Iris pigment epithelial cell (primary cell): ENCODE data around the gene EML6.

Source experiments
- DNase-seq: peaks from one replicate; pipeline ENCODE4 v3.0.0-alpha.2; 2011; ENCODE audit warnings: low read depth

The EML6 gene

DNA sequence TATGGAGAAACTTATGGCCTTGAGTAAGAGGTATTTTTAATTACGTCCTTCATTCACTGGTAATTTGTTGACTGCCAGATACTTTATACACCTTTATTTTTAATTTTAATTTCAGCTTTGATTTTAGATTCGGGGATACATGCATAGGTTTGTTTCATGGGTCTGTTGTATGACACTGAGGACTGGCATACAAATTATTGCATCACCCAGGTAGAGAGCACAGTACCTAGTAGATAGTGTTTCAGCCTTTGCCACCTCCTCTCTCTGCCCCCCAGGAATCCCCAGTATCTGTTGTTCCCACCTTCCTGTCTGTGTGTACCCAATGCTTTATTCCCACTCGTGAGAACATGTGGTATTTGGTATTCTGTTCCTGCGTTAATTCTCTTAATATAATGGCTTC, 188.8 kb downstream of the EML6 start:
- no peak for DNase-seq

DNA sequence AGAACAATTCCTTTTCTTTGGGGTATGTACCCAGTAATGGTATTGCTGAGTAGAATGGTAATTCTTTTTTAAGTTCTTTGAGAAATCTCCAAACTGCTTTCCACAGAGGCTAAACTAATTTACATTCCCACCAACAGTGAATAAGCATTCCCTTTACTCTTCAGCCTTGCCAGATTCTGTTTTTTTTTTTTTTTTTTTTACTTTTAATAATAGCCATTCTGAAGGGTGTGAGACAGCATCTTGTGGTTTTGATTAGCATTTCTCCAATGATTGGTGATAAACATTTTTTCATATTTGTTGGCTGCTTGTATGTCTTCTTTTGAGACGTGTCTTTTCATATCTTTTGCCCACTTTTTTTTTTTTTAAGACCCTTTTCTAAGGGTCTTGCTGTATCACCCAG, 189.4 kb downstream of the EML6 start:
- DNase-seq: no peak

DNA sequence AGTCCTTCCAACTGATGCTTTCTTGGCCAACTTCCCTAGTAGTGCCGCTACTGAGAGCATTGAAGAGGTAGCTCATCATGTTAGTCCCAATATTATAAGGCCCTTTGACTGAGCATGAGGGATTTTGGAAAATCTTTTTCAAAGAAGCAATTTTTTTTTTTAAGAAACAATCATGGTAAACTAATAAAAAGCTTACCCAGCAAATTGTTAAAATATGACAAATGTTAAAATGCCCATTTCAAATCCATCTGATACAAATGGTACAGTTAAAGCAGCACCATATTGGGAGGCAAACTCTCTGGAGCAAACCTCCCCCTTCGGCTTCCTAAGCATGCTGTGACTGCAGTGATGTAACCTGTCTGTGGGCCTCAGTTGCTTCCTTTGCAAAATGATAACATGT, 191.2 kb downstream of the EML6 start:
- no peak for DNase-seq

DNA sequence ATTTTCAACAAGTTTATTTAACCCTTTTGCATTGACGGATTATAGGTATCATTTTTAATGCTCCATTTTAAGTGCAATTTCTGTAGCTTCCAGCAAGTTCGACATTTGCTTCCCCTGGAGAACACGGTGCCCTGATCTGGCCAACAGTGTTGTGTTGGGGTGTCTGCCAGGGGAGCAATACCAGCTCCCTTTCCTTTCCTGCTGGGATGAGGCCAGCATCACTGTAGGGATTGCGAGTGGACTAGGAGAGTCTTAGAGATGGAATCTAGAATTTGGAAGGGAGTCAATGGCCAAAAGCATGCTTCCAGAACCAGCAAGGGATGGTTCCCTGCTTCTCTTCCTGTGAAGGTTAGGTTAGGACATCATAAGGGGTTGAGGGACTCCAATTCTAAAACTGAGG, 191.6 kb downstream of the EML6 start:
- no peak for DNase-seq

DNA sequence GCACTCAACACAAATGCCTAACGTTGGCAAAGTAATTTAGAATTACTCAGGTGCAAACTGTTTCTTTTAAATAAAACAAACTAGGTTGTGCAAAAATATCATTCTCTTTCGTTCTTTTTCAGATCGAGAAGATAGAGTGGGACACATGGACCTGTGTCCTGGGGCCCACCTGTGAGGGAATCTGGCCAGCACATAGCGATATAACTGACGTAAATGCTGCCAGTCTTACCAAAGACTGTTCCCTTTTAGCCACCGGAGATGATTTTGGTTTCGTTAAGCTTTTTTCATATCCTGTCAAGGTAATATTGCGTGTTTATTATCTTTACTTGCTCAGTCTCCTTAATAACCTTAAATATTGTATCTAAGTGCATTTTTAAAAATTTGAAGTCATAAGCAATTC, 193.2 kb downstream of the EML6 start:
- DNase-seq: no peak

DNA sequence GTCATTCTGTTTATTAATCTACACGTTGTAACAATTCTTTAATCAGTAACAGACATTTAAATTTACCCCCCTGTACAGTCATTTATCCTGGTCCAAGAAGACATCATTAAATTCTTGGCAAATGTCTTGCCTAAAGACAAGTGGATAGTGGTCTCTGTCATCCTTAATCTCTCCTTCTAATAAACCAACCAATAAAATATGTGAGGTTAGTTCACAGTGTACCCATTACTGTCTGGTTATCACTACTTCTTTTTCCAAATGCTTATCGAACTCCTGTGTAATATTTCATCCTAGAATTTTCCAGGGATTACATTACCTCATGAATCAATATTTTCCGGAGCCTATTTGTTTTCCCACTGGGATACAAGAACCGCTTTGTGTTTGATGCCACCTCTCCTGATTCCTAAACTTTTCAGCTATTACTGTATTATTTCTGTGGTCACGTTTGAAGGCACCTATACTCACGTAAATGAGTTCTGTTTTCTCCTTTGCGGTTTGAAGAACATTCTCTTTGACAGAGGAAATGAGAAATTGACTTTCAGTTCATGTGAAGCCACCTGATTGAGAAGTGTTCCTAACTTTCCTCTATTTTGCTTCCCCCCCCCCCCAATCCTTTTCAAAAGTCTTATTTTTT, 195.3 kb downstream of the EML6 start:
- no peak for DNase-seq

DNA sequence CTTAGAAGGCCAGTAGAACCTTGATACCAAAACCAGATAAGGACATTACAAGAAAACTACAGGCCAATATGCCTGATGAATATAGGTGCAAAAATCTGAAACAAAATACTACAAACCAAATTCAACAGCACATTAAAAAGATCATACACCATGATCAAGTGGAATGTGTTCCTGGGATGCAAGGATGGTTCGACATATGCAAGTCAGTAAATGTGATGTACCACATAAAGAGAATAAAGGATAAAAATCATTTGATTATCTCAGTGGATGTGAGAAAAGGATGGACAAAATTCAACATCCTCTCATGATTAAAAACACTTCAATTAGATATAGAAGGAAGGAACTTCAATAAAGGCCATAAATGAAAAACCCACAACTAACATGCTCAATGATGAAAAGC, 197.2 kb downstream of the EML6 start:
- no peak for DNase-seq

DNA sequence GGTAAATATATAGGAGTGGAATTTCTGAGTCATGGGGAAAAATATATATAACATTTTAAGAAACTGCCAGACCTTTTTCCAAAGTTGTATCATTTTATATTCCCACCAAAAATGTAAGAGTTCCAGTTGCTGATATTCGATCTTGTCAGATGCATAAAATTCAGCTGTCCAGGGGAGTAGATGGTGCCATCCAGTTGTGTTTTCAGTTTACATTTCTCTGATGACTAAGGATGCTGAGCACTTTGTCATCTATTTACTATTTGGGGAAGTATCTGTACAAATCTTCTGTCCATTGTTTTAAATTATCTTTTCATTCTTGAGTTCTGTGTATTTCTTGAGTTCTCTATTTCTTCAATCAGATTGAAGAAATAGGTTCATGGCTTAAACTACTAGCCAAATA, 200.7 kb downstream of the EML6 start:
- no peak for DNase-seq

DNA sequence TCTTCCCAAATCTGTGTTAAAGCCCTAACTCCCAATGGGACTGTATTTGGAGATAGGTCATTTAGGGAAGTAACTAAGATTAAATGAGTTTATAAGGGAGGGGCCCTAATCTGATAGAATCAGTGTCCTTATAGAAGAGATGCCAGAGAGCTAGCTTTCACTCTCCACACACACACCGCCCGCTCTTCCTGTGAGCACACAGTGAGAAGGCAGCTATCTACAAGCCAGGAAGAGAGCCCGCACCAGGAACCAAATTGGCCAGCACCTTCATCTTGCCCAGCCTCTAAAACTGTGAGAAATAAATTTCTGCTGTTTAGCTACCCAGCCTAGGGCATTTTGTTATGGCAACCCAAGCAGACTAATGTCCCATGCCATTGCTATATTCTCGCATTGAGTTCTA, 201.6 kb downstream of the EML6 start:
- no peak for DNase-seq

DNA sequence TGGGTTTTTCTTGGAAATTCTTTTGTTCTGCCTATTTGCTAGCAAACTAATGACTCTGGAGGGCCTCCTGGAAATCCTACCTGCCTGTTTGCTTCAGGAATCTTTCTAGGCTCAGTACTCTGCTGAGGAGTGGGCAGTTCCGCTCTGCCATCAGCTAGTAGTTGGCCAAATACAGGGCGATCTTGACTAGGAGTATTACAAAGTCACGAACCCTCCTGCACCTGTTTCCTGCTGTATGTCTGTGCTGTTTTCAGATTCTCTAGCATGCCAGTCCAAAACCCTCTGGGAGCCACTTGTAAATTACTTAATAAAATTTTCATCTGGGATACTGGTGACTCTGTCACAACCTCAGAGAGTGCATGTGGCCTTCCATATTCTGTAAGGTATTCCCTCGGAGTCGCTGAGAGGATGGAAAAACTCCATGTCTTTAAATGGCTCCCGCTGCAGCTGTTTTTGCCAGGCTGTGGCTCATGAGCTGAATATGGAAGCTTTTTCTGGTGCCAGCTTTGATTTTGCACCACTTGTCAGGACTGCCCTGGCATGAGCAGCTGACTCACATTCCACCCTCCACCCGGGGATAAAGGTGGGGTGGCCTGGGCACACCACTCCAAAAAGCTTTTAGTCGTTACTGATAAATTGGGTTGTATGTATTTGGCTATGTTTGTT, 203.8 kb downstream of the EML6 start:
- DNase-seq: no peak

DNA sequence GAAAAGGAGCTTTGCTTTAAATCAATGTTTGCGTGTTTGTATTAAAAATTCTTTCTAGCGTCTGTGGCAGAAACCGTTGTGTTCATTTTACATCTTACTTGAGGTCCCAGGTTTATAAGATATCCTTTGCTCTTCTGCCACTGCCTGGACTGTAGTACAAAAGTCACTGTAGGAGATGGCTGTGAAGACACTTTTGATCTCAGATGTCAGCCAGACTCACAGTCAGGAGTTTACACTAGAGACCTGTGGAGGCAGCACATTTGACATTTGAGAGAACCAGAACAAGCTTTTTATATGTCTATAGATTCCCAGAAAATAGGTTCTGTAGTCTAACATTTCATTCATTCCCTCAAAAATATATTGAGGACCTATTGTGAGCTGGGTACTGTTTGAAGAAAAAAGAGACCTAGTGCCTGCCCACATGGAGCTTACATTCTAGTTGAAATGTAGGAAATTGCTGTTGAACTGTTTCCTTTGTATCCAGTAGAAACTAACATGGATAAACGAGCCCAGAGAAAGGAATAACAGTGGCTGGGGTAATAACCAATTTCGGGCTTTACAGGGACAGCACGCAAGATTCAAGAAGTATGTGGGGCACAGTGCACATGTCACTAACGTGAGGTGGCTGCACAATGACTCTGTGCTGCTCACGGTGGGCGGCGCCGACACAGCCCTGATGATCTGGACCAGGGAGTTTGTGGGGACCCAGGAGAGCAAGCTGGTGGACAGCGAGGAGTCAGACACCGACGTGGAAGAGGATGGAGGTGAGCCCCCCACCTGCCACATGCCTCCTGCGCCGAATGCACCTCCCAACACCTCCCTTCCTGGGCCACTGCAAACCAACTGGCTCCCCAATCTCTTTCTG, 204.5 kb downstream of the EML6 start:
- no peak for DNase-seq

DNA sequence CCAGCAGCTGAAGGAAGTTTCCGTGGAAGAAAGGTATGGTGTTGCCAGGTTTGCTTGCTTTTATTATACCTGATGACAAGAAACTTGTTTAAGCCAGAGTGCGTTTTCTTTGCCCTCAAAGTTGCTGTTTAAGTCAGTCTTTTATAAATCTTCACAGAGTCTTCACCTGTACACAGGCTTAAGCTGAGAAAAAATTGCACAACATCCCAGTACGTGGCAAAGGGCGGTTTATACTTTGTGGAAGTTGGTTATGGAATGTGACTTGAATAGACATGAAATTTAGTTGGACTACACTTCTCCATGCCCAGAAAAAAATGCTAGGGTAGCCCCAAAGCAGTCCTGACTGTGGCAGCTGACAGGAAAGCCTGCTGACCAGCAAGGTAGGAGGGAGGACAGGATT, 205.3 kb downstream of the EML6 start:
- no peak for DNase-seq

DNA sequence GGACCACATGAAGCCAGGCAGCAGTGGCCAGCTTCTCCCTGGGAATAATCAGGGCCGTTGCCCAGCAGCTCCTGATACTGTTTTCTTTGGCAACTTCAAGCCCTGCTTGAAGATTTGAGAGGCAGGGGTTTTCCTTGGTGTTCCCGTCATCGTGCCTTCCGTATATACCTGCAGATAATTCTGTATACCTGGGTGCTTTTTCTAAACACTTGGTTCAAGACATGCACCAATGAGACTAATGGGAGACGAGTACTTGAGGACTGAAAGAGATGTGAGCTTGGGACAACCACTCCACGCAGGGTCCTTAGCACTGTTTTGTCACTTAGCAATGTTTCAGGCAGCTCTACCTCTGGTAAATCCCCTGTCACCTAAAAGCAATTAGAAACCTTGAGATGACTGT, 208.0 kb downstream of the EML6 start:
- no peak for DNase-seq

DNA sequence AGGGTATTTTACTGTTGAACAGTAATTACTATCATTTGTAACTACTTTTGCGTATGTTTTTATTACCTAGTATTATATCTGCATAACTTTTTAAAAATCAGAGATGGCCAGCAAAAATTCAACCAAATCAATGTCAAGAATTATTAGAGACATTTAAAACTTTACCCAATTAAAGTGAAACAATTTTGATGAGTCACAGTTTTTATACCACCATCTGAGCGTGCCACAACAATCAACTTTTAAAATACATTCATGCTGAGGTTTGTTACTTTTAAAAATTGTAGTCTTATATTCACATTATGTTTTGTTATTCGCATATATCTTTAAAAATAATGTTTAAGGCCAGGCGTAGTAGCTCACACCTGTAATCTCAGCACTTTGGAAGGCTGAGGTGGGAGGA, 211.9 kb downstream of the EML6 start:
- no peak for DNase-seq

DNA sequence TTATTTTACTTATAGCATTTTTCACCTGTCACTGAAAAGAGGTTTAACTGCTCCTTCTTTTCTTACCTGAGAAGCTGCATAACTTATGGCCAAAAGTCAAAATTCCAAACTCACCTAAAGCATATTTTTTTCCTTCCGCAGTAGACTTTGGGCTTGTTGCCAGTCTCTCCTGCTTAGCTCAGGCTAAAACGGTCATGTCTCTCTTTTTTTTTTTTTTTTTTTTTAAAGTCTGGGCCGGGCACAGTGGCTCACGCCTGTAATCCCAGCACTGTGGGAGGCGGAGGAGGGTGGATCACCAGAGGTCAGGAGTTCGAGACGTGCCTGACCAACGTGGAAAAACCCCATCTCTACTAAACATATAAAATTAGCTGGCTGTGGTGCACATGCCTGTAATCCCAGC, 213.3 kb downstream of the EML6 start:
- peak; percentile 42 for DNase-seq

DNA sequence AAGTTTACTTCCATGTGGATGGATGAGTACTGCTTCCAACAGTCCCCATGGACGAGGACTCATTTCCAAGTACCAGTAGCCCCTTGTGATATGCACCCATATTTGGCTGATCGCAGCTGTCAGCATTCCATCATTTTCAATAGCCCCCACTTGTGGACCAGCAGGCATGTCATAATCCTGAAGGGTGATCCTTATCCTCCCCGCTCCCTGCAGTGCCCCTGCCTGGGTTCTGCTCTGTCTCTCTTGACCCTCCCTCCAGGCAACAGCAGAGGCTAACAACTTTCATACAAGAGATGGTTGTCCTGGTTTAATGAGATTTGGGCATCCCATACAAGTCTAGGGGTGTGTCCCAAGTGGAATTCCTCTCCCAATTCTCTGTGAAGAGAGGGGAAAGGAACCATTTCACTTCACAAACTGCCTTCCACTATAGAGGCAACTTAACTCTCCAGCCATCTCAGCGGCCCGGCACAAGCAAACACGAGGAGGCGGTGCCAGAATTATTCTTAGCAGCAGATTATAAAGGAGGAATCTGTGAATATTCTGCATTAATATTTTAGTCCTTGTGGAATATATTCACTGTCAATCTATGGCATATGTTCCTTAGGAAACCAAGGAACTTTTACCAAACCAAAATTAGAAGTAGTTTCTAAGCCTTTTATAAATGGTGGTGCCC, 216.1 kb downstream of the EML6 start:
- DNase-seq: no peak

DNA sequence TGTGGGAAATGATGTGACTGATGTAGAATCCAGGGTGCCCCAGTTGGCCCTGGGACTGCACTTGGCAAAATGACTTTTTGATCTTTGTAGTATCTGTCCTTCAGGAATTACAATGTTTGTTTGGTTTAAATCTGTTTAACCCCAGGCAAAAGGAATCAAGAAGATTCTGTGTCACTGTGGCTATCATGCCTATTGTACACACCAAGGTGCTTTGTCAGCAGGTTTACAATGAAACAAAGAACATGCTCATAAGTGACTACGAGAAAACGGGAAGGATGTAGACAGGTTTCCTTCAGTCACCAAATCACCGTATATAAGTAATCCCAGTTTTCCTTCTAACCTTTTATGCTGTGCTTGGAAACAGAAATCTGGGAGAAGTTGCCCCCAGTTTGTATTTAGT, 217.3 kb downstream of the EML6 start:
- no peak for DNase-seq

DNA sequence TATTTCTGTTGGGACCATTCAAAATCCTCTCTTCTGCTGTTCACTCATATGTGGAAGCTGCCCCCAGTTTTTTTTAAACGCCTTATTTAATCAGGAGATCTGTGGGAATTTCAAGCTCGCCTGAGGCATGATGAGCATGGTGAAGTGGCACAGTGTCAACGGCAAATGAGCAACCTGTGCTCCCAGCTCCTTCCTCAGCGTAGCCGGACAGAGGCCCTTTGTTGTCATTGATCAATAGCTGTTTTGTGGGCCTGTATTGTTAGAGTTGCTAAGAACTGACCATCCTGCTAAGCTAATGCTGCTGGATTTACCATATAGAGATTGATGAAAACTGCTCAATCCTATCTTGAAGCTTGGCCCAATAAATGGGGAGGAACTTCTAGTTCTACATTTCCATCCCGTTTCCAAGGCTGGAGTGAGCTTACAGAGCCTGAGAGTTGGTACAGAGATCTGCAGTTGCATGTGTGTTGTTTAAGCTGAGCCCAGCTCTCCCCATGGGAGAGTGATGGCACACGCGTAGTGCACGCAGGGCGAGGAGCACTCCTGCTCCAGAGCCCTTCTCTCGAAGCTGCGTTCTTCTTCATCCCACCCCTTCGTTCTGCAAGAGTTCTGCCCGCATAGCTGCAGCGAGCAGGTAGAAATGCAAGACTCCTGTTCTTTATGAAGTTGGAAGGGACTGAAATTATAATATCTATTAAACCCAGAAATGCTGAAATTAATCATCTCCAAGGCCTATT, 218.0 kb downstream of the EML6 start:
- no peak for DNase-seq

DNA sequence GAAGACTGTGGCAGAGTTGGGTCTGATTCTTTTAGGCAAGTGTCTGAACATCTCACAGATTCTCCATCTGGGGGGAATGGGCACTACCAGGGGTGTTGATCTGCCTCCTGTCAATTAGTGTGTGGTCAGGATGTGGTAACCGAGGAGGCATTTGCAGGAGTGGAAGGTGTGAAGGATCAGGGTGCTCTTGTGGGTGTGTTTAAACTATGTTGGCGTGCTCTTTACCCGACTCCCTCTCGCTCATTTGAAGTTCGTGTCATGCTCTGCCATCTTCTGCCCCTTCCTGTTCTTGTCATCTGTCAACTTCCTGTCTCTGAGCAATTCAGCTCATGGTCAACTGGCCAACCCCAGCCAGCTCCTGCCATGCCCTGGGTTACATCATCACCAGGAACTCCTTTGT, 218.9 kb downstream of the EML6 start:
- no peak for DNase-seq

DNA sequence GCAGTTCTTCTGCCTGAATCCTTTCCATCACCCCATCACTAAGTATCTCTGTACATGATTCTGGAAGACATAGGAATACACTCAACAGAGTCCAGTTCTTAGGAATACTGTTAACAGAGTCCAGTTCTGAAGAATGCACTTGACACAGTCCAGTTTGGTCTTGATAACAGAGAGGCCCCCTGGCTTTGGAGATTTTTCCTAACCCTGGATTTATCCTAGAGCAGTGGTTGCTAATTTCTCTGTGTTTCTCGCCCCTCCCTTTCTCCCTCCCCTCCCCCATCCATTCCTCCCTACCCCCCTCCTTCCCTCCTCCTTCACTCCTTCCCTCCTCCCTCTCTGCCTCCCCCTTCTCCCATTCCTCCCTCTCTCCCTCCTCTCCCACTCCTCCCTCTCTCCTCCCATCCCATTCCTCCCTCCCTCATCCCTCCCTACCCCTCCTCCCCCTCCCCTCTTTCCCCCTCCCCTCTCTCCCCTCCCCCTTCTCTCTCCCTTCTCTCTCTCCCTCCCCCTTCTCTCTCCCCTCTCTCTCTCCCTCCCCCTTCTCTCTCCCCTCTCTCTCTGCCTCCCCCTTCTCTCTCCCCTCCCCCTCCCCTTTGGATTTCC, 221.4 kb downstream of the EML6 start:
- DNase-seq: no peak

DNA sequence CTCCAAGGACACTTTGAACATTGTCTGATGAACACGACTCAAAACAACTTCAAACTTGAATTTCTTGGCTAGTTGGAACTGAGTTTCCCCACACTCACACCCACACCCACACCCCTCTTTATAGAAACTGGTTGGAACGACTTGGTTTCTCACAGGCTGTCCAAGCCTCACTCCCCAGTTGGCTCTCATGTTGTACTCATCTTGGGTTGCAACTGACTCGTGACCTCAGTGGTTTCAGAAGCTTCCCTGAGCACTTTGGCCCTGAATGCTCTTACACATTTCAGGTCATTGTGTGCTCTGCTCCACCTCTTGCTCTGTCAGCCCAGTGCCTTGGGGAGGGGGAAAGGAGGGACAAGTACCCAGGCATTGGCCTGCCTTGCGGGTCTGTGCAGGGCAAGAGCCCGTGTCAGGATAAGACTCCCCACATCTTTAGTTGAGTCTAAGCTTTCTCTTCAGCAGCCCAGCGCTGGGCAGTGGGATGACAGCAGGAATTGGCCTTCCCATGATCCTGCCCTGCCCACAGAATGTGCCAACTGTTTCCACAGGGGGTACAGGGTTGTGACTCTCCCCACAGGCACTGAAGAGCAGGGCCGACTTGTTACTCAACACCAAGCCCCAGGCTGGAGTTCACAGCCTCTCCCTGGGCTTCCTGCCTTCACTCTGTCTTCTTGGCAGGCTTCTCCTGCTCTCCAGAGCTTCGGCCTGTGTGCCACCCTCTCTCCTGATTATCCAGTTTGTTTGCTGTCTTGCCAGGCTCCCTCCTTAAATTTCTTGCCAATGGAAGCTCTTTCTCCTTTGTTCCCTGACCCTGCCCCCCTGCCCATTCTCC, 222.1 kb downstream of the EML6 start:
- peak; percentile 72 for DNase-seq
